ENCODE data around the gene BRAF.

DNA sequence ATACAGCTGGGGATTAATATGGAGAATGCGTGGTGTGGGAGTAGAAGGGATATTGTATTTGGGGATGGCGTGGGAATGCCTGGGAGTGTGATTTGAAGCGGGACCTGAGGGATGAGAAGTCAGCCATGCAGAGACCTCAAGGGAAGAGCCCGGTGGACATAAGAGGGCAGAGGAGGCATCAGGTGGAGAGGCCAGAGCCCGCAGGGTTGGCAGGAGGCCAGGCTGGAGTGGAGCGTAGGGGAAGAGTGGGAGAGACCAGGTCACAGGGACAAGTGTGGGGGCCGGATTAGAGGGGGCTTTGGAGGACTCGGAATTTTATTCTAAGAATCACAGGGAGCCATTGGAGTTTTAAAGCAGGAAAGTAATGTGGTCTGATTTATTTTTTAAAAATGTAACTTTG is 226.3 kb downstream of the BRAF start:
- TF ChIP-seq POLR2A (IDR thresholded peaks at IDR 0.05) (no peak), POLR2AphosphoS5 (IDR thresholded peaks at IDR 0.05) (no peak)

Measured in suprapubic skin (tissue), 4 donors.